ENCODE results near the gene EPAS1. TPM values are rescaled to one million over a fixed set of nuclear protein-coding genes. Genes with fewer than 3 reads are reported as not detected.

EPAS1 gene
- total and polyA plus RNA-seq, 9 of the 15 experiments (the other 6 are each of a cell fraction or from before 2014, with no cell fraction given), result 0.25 to 11.2 (median 4.1) TPM

GRCh38 chr2:46339676-46340459, 42.7 kb downstream of the EPAS1 start:
- Histone ChIP-seq H3K9me1 (ENCODE audit: control insufficient read depth, insufficient read depth, low read length) (no peaks in the 10 kb centered on the region), H3K4me3 (no peak overlapping the region), H2AFZ (ENCODE audit: low read depth, low read length) (peak overlapping the region; percentile 41), H3K4me2 (ENCODE audit: insufficient read depth, low read length) (peak overlapping the region; percentile 63), H3K36me3 (ENCODE audit: control insufficient read depth, insufficient read depth, low read length) (no peaks in the 10 kb centered on the region), H3K79me2 (ENCODE audit: control insufficient read depth, insufficient read depth, low read length) (no peaks in the 10 kb centered on the region), H3K9ac (ENCODE audit: insufficient read depth in 1 of 2, low read depth in 2 of 2, low read length in 2 of 2) (peak overlapping the region; percentile 46 to 57; a peak in 3 of 4 replicates), H3K27me3 (ENCODE audit: control insufficient read depth in 2 of 2, insufficient read depth in 2 of 2, low read length in 2 of 2) (no peaks in the 10 kb centered on the region), H4K20me1 (replicated peaks; ENCODE audit: control insufficient read depth, insufficient read depth, low read length) (0 out of 2 replicates have a peak, but pooled peaks cover 3% of the 10 kb centered on the region), H3K9me3 (replicated peaks; ENCODE audit: control insufficient read depth, insufficient read depth, low read depth, low read length) (no peaks in the 10 kb centered on the region), H3K4me1 (replicated peaks in 1 of 2; ENCODE audit: control insufficient read depth in 2 of 2, insufficient read depth in 2 of 2, low read length in 2 of 2) (peaks cover 24 to 52% of the 10 kb centered on the region in 2 experiments), H3K27ac (ENCODE audit: extremely low read depth, low read depth, low read length) (peak overlapping the region; percentile 67)
- ATAC-seq (peak; percentile 98), FAIRE-seq (peak; percentile 97), DNase-seq (ENCODE audit: extremely low read depth in 1 of 4, low spot score in 3 of 4) (peak; percentile 93 to 96 (median 94))
- 6% methylated on average over 12 of the region's 12 CpGs for WGBS (ENCODE audit: insufficient coverage, low coverage, missing lambda C conversion rate)
- intact Hi-C loops (cut with micrococcal nuclease) (loop anchor here (1.0 kb wide), 3 partner anchors 25 to 81 kb away; no protein-coding TSS in a partner anchor), in situ Hi-C loops (cut with MboI) (no loop called here)
- ChIA-PET POLR2A (interaction anchor here (0.6 to 1.9 kb wide), 12 partner anchors 10 to 137 kb away, joined by 3 to 9 read pairs (median 4); partner anchors contain the start of gene EPAS1), CTCF (ENCODE audit: low intra/inter-chr PET ratio) (no interaction called here)
- no TSS peak for BruUV-seq (replicated peaks)
- TF ChIP-seq JUND (IDR thresholded peaks at IDR 0.05; ENCODE audit: borderline replicate concordance, low read depth, low read length) (peak; percentile 93), JUND (tag; IDR thresholded peaks at IDR 0.05; ENCODE audit: borderline replicate concordance, low read depth, low read length) (peak; percentile 93; the same call in 2 of the 3 replicates), ZFP36 (IDR thresholded peaks at IDR 0.05; ENCODE audit: low read depth, low read length, partially characterized antibody) (no peak), ZNF785 (CRISPR knock-in tag; IDR thresholded peaks at IDR 0.05) (no peak), XRCC3 (IDR thresholded peaks at IDR 0.05) (no peak), ARID4B (CRISPR knock-in tag; IDR thresholded peaks at IDR 0.05) (no peak), ZBTB11 (CRISPR knock-in tag; IDR thresholded peaks at IDR 0.05) (peak in 1 of 3 experiments; percentile 77; a peak in 1 of 6 replicates), USF2 (CRISPR knock-in tag; IDR thresholded peaks at IDR 0.05) (peak; percentile 84), RNF2 (IDR thresholded peaks at IDR 0.05) (peak; percentile 86)
